Psoas muscle (tissue), 8 donors: ENCODE results near the gene CAPZA2. TPM values are rescaled to one million over a fixed set of nuclear protein-coding genes. Genes with fewer than 3 reads are reported as not detected.

Source experiments
- ATAC-seq, 4 donors: fragments of 200-7000 bp; cut with Tn5 transposase; one replicate each; pipeline ENCODE4 v1.9.1; 2020; ENCODE audit warnings: moderate library complexity in 3 of 4, mild to moderate bottlenecking in 2 of 4
- DNase-seq, 2 donors: peaks; one replicate each; pipeline ENCODE4 v3.0.0-alpha.2; 2020
- H3K27ac ChIP-seq: fragments of 200-600 bp; one replicate; pipeline ENCODE4 v1.8.0; 2022
- H3K27me3 ChIP-seq, 3 donors: fragments of 200-600 bp in 1 of 3; one replicate each; pipeline versions ENCODE4 v1.6.1 to v1.8.0; 2013 to 2022; ENCODE audit warnings: low read length in 2 of 3, mild to moderate bottlenecking in 2 of 3, moderate library complexity in 1 of 3; ENCODE audit not compliant: insufficient read depth in 3 of 3
- H3K36me3 ChIP-seq, 2 donors: fragments of 200-600 bp in 1 of 2; one replicate each; pipeline versions ENCODE4 v1.6.1 to v1.8.0; 2013 to 2022; ENCODE audit warnings: low read depth in 1 of 2, mild to moderate bottlenecking in 1 of 2, moderate library complexity in 1 of 2; ENCODE audit not compliant: insufficient read depth in 1 of 2
- H3K4me1 ChIP-seq: fragments of 200-600 bp; one replicate; pipeline ENCODE4 v1.8.0; 2022
- H3K4me3 ChIP-seq: fragments of 200-600 bp; one replicate; pipeline ENCODE4 v1.8.0; 2022; ENCODE audit warnings: mild to moderate bottlenecking
- H3K9me3 ChIP-seq: fragments of 200-600 bp; one replicate; pipeline ENCODE4 v1.8.0; 2022
- WGBS, 3 donors: extraction: QIAGEN DNeasy Blood & Tissue Kit; methylation state at CpG; one replicate each; pipeline versions ENCODE4 v1.1.6 to v1.1.7; 2013; 5-methylcytosine and 5-hydroxymethylcytosine counted together
- intact Hi-C, 2 donors: fragments of 100-400 bp; cut with DNase I; formaldehyde crosslinking; loops; one replicate each; pipeline versions ENCODE4 v1.11.0 to v1.14.2; 2022
- polyA plus RNA-seq, 3 donors: library from polyadenylated mRNA; stranded (reverse); fragments of 200-250 nt; gene quantifications; one replicate each; pipeline ENCODE4 v1.2.3, GENCODE V29; 2013
- total RNA-seq, 4 donors: library from RNA; stranded (reverse); fragmentation: NEBNext Ultra II Directional in 2 of 4; extraction: Animal tissue kit (Norgen Biotek cat#: 25700) in 2 of 4; gene quantifications; one replicate each; pipeline versions ENCODE4 v1.2.1 to v1.2.4, GENCODE V29; 2021 to 2023
- TF ChIP-seq, protein P1 (sequence below): fragments of 200-600 bp; IDR thresholded peaks from one replicate; pipeline ENCODE4 v1.8.0; 2022; ENCODE audit warnings: antibody characterized with exemption
- donor health status: healthy with polysubstance abuse.
- donor health status: DM: no; HTN: no; CAD: no; lungs with moderate emphysema.
- donor health status: Bipolar disorder and iron deficiency.
- donor health status: healthy.
- donor health status: DM: yes; HTN: yes; CAD: no.
- donor health status: DM: no; HTN: no; CAD: no.
- donor health status: DM: no; HTN: no; CAD: no.
- donor health status: DM: yes; HTN: yes; CAD: no.

Gene CAPZA2
- total and polyA plus RNA-seq, 7 donors: 83.0 to 271 (median 152) TPM

DNA sequence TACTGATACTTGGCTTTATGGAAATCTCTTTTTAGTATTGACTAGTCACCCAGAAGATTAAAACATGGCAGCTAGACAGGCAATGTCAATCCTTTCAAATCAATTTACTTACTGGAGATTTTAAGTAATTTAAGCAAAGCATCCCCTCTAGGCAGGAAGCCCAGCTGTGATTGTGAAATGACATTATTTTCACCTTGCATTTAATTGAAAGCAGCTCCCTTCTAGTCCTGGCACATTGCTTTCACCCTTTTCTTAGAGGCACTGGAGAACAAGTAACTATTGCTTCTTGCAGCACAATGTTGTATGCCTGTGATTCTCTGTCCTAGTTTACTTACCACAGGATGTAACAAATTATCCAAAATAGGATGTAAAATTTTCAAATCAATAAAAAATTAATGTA lies 104.2 kb downstream of the CAPZA2 start:
- Histone ChIP-seq H3K27me3 (no peaks in the 10 kb centered on the region), H3K36me3 (no peaks in the 10 kb centered on the region), H3K4me1 (peaks cover 38% of the 10 kb centered on the region), H3K9me3 (no peaks in the 10 kb centered on the region), H3K27ac (no peak overlapping the region), H3K4me3 (no peak overlapping the region)
- DNase-seq (no peak), ATAC-seq (no peak)
- intact Hi-C loops: no loop called here
- TF ChIP-seq, protein P1, sequence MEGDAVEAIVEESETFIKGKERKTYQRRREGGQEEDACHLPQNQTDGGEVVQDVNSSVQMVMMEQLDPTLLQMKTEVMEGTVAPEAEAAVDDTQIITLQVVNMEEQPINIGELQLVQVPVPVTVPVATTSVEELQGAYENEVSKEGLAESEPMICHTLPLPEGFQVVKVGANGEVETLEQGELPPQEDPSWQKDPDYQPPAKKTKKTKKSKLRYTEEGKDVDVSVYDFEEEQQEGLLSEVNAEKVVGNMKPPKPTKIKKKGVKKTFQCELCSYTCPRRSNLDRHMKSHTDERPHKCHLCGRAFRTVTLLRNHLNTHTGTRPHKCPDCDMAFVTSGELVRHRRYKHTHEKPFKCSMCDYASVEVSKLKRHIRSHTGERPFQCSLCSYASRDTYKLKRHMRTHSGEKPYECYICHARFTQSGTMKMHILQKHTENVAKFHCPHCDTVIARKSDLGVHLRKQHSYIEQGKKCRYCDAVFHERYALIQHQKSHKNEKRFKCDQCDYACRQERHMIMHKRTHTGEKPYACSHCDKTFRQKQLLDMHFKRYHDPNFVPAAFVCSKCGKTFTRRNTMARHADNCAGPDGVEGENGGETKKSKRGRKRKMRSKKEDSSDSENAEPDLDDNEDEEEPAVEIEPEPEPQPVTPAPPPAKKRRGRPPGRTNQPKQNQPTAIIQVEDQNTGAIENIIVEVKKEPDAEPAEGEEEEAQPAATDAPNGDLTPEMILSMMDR: no peak

- TF ChIP-seq, protein P1: no peak
- Histone ChIP-seq H3K4me3 (no peak overlapping the region), H3K4me1 (peaks cover 42% of the 10 kb centered on the region), H3K27me3 (no peaks in the 10 kb centered on the region), H3K27ac (no peak overlapping the region), H3K36me3 (no peaks in the 10 kb centered on the region), H3K9me3 (no peaks in the 10 kb centered on the region)
- DNase-seq (no peak), ATAC-seq (no peak)
- 96 to 97% (median 97%) methylated on average over 5 of the region's 5 CpGs for WGBS, 3 donors
- intact Hi-C loops: no loop called here
Observed at GRCh38 chr7:116967254-116967922, 105.0 kb downstream of the CAPZA2 start.

DNA sequence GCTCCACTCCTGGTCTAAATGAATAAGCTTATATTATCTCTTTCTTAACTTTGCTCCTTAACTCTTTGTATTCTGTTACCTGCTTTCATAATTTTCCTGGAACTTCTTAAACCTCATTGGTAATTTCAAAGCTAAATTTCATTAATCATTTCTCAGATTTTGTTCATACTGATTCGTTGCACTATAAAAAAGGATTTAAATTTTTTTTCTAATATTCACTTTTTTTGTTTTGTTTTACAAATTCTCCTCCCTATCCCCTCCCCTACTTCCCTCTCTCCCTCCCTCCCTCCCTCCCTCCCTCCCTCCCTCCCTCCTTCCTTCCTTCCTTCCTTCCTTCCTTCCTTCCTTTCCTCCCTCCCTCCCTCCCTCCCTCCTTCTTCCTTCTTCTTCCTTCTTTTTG lies 105.6 kb downstream of the CAPZA2 start:
- no peak overlapping the region for H3K4me3 ChIP-seq
- WGBS, 3 donors: 79 to 84% (median 84%) methylated on average over 1 of the region's 1 CpG
- no peaks in the 10 kb centered on the region for H3K36me3 ChIP-seq
- TF ChIP-seq, protein P1: no peak
- intact Hi-C loops: no loop called here
- no peaks in the 10 kb centered on the region for H3K27me3 ChIP-seq
- ATAC-seq (no peak), DNase-seq (no peak)
- H3K4me1 ChIP-seq: peaks cover 38% of the 10 kb centered on the region
- no peak overlapping the region for H3K27ac ChIP-seq
- H3K9me3 ChIP-seq: no peaks in the 10 kb centered on the region

DNA sequence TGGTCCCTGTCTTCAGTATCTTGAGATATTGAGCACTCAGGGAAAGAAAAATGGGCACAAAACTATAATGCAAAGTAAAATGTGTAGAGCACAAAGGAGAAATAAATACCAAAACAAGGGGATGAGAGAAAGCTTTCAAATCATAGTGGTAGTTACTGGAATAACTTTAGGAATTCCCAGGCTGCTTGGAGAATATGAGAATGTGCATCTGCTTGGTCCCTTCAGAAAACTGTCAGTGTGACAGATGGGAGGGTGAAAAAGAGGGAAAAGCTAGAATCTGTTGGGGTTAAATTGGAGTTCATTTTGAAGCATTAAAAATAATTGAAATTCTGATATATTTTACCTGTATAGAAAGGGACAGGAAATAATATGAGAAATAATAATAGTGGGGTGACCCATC lies 106.2 kb downstream of the CAPZA2 start:
- intact Hi-C loops: no loop called here
- no peak for DNase-seq
- no peaks in the 10 kb centered on the region for H3K27me3 ChIP-seq
- no peak for ATAC-seq
- no peaks in the 10 kb centered on the region for H3K36me3 ChIP-seq
- H3K9me3 ChIP-seq: no peaks in the 10 kb centered on the region
- no peak overlapping the region for H3K4me3 ChIP-seq
- TF ChIP-seq, protein P1: no peak
- no peak overlapping the region for H3K27ac ChIP-seq
- peaks cover 33% of the 10 kb centered on the region for H3K4me1 ChIP-seq

DNA sequence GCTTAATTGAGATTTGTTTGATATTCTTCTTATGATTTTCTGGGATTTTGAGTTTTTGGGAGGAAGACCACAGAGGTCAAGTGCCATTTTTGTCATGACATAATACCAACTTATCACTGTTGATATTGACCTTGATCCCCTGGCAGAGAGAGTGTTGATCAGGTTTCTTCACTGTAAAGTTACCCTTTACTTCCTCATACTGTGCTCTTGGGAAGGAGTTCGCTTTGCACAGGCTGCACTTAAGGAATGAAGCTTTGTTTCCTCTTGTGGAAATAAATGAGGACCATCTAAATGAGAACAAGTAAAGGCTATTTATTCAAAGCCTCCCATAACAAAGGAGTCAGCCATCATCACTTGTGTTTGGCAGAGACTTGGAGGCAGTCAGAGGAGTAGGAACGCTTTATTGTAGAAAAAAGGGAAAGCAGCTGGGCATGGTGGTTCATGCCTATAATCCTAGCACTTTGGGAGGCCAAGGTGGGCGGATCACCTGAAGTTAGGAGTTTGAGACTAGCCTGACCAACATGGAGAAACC lies 107.0 kb downstream of the CAPZA2 start:
- H3K36me3 ChIP-seq: no peaks in the 10 kb centered on the region
- H3K4me1 ChIP-seq: peaks cover 28% of the 10 kb centered on the region
- no peaks in the 10 kb centered on the region for H3K9me3 ChIP-seq
- TF ChIP-seq, protein P1: no peak
- intact Hi-C loops: no loop called here
- no peak overlapping the region for H3K27ac ChIP-seq
- 73 to 84% (median 79%) methylated on average over 3 of the region's 3 CpGs for WGBS, 3 donors
- DNase-seq (no peak), ATAC-seq (peak in 1 of 4 donors; percentile 37)
- H3K27me3 ChIP-seq: no peaks in the 10 kb centered on the region
- no peak overlapping the region for H3K4me3 ChIP-seq
